Peyer's patch (tissue), 4 donors: ENCODE data around the gene UNK. TPM values are rescaled to one million over a fixed set of nuclear protein-coding genes. Genes with fewer than 3 reads are reported as not detected.

Source experiments
- DNase-seq, 3 donors: peaks; one replicate each; pipeline ENCODE4 v3.0.0-alpha.2; 2017 to 2019
- H3K27ac ChIP-seq, 4 donors: fragments of 200-600 bp; sonication (generic); one replicate each; pipeline ENCODE4 v1.5.1; 2016 to 2019
- H3K27me3 ChIP-seq, 2 donors: fragments of 200-600 bp; sonication (generic); one replicate each; pipeline ENCODE4 v1.5.1; 2019
- H3K36me3 ChIP-seq, 3 donors: fragments of 200-600 bp; sonication (generic); one replicate each; pipeline ENCODE4 v1.5.1; 2016 to 2019
- H3K4me1 ChIP-seq, 4 donors: fragments of 200-600 bp; sonication (generic); one replicate each; pipeline ENCODE4 v1.5.1; 2016 to 2019
- H3K4me3 ChIP-seq, 4 donors: fragments of 200-600 bp; sonication (generic); 1 replicate in 3 of 4; 2 replicates in 1 of 4; pipeline ENCODE4 v1.5.1; 2016 to 2019; ENCODE audit warnings: mild to moderate bottlenecking in 1 of 4
- H3K9me3 ChIP-seq, 4 donors: fragments of 200-600 bp; sonication (generic); one replicate each; pipeline ENCODE4 v1.5.1; 2016 to 2019; ENCODE audit warnings: mild to moderate bottlenecking in 1 of 4
- CTCF ChIP-seq, 6 experiments: fragments of 450-650 bp in 4 of 6; fragments of 200-600 bp in 2 of 6; sonication (generic) in 1 of 6; IDR thresholded peaks; one replicate each; pipeline ENCODE4 v1.5.1; 2017 to 2019; ENCODE audit warnings: antibody characterized with exemption in 6 of 6, mild to moderate bottlenecking in 3 of 6, moderate library complexity in 1 of 6
- POLR2A ChIP-seq, 2 donors: fragments of 450-650 bp; IDR thresholded peaks; one replicate each; pipeline ENCODE4 v1.5.1; 2017; ENCODE audit warnings: antibody characterized with exemption in 2 of 2, mild to moderate bottlenecking in 2 of 2, moderate library complexity in 2 of 2
- total RNA-seq, 4 donors: library from RNA; depleted of rRNA; stranded (reverse); fragments of >200 nt; gene quantifications; one replicate each; pipeline ENCODE4 v1.1.0, GENCODE V29; 2016

UNK gene
- total RNA-seq, 4 donors from 2014 or later = 18.9 to 108 (median 30.6) TPM

- TF ChIP-seq CTCF (IDR thresholded peaks at IDR 0.05) (no peak), POLR2A (IDR thresholded peaks at IDR 0.05) (no peak)
- DNase-seq = no peak
- H3K9me3 ChIP-seq = no peaks in the 10 kb centered on the region
- no peaks in the 10 kb centered on the region for H3K4me1 ChIP-seq
- H3K4me3 ChIP-seq = no peak overlapping the region
- peaks cover 0 to 81% (median 0%) of the 10 kb centered on the region in 3 donors for H3K36me3 ChIP-seq
- H3K27ac ChIP-seq = no peak overlapping the region
- H3K27me3 ChIP-seq = no peaks in the 10 kb centered on the region
Observed at GRCh38 chr17:75743625-75744206, 40.9 kb upstream of the UNK start.

DNA sequence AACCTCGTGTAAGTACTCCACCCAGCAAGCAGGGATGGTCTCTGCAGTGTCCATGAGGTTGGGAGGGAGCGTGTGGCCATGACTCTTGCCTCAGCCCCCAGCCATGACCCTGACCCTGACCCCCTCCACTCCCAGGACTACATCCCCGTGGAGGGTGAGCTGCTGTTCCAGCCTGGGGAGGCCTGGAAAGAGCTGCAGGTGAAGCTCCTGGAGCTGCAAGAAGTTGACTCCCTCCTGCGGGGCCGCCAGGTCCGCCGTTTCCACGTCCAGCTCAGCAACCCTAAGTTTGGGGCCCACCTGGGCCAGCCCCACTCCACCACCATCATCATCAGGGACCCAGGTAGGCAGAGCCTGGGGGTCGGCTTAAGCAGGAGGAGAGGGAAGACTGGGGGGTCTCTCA lies 35.9 kb upstream of the UNK start:
- Histone ChIP-seq H3K4me3 (no peak overlapping the region), H3K36me3 (peaks cover 0 to 83% (median 0%) of the 10 kb centered on the region in 3 donors), H3K9me3 (no peaks in the 10 kb centered on the region), H3K27ac (no peak overlapping the region), H3K27me3 (no peaks in the 10 kb centered on the region), H3K4me1 (peaks cover 0 to 4% (median 2%) of the 10 kb centered on the region in 4 donors)
- TF ChIP-seq CTCF (IDR thresholded peaks at IDR 0.05) (no peak), POLR2A (IDR thresholded peaks at IDR 0.05) (no peak)
- DNase-seq = no peak

GRCh38 chr17:75749545-75750389 lies 34.8 kb upstream of the UNK start:
- H3K4me3 ChIP-seq = peak overlapping the region in 1 of 4 donors; percentile 3
- H3K27me3 ChIP-seq = no peaks in the 10 kb centered on the region
- TF ChIP-seq CTCF (IDR thresholded peaks at IDR 0.05) (peak; percentile 72 to 97 (median 89)), POLR2A (IDR thresholded peaks at IDR 0.05) (no peak)
- H3K9me3 ChIP-seq = no peaks in the 10 kb centered on the region
- peaks cover 0 to 14% (median 7%) of the 10 kb centered on the region in 4 donors for H3K4me1 ChIP-seq
- no peak overlapping the region for H3K27ac ChIP-seq
- DNase-seq = peak; percentile 90 to 95 (median 92)
- H3K36me3 ChIP-seq = peaks cover 0 to 86% (median 0%) of the 10 kb centered on the region in 3 donors

DNA sequence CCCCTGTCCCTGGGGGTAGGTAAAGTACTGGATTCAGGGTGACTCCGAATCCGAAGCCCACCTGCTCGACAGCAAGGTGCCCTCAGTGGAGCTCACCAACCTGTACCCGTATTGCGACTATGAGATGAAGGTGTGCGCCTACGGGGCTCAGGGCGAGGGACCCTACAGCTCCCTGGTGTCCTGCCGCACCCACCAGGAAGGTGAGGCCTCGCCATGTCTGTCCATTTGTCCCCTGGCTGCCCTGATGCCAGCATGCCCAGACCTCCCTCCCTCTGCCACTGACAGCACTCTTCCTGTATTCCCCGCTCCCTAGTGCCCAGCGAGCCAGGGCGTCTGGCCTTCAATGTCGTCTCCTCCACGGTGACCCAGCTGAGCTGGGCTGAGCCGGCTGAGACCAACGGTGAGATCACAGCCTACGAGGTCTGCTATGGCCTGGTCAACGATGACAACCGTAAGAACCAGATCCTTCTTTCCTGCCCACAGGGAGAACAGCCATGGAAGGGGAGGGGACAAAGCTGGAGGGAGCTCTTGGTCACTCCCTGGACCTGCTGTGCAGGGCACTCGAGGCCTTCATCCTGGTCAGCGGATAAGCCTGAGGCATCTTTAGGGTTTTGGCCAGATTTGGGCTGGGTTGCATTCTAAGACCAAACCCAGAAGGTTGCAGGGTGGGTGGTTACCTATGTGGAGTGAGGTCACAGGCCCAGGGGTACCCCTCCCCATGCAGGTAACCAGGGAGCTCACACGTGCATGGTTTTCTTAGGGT lies 33.8 kb upstream of the UNK start:
- H3K4me3 ChIP-seq = no peak overlapping the region
- no peak for DNase-seq
- TF ChIP-seq POLR2A (IDR thresholded peaks at IDR 0.05) (no peak), CTCF (IDR thresholded peaks at IDR 0.05) (no peak)
- H3K27me3 ChIP-seq = no peaks in the 10 kb centered on the region
- H3K9me3 ChIP-seq = no peaks in the 10 kb centered on the region
- no peak overlapping the region for H3K27ac ChIP-seq
- peaks cover 0 to 14% (median 9%) of the 10 kb centered on the region in 4 donors for H3K4me1 ChIP-seq
- peaks cover 0 to 88% (median 0%) of the 10 kb centered on the region in 3 donors for H3K36me3 ChIP-seq

DNA sequence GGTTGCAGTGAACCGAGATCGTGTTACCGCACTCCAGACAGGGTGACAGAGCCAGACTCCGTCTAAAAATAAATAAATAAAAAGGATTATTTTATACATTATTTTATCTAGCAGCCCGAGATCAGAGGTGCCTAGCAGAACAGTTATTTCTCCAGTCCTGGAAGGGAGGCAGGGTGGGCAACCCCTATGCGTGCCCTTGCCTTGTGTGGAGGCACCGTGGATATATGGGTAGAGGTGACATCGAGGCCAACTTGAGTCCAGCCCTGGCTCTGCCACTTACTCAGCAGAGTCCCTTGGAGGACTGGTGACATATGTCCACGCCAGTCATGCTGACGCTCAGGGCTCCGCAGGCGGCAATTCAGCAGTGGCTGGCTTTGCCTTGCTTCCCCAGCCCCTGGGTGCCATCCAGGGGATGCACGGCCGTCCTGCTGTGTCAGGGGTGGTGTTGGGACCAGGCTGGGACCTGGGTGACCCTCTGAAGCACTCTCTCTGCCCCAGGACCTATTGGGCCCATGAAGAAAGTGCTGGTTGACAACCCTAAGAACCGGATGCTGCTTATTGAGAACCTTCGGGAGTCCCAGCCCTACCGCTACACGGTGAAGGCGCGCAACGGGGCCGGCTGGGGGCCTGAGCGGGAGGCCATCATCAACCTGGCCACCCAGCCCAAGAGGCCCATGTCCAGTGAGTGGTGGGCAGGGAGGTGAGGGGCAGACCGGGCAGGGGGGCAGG lies 32.8 kb upstream of the UNK start:
- DNase-seq = no peak
- TF ChIP-seq CTCF (IDR thresholded peaks at IDR 0.05) (no peak), POLR2A (IDR thresholded peaks at IDR 0.05) (no peak)
- no peak overlapping the region for H3K4me3 ChIP-seq
- no peaks in the 10 kb centered on the region for H3K9me3 ChIP-seq
- H3K4me1 ChIP-seq = peaks cover 0 to 14% (median 9%) of the 10 kb centered on the region in 4 donors
- no peaks in the 10 kb centered on the region for H3K27me3 ChIP-seq
- no peak overlapping the region for H3K27ac ChIP-seq
- peaks cover 0 to 91% (median 0%) of the 10 kb centered on the region in 3 donors for H3K36me3 ChIP-seq
